SK-N-MC (cell line): ENCODE measurements around the gene NAGA.

Experiments used
- EZH2 ChIP-seq: fragments of 200-600 bp; sonication (generic); IDR thresholded peaks from one replicate; pipeline ENCODE4 v1.6.1; 2017; ENCODE audit warnings: antibody characterized with exemption
- FOXP2 ChIP-seq: optimal IDR thresholded peaks from 2 replicates; pipeline ENCODE3; 2011; ENCODE audit warnings: mild to moderate bottlenecking, moderate library complexity; ENCODE audit not compliant: insufficient read depth; ENCODE audit errors: extremely low read length, control extremely low read depth
- POLR2AphosphoS5 ChIP-seq: IDR thresholded peaks from 2 replicates; pipeline ENCODE4 v1.6.1; 2012; ENCODE audit warnings: mild to moderate bottlenecking, low read depth, low read length, borderline replicate concordance

- TF ChIP-seq POLR2AphosphoS5 (no peak), EZH2 (no peak), FOXP2 (no peak)
Observed at GRCh38 chr22:42052765-42053164, 17.8 kb downstream of the NAGA start.
